ENCODE measurements around the gene ZNF570. TPM values are rescaled to one million over a fixed set of nuclear protein-coding genes. Genes with fewer than 3 reads are reported as not detected.

ZNF570 gene
- total and polyA plus RNA-seq, 9 of the 15 experiments (the other 6 are each of a cell fraction or from before 2014, with no cell fraction given) = 0.09 to 0.95 (median 0.38) TPM

DNA sequence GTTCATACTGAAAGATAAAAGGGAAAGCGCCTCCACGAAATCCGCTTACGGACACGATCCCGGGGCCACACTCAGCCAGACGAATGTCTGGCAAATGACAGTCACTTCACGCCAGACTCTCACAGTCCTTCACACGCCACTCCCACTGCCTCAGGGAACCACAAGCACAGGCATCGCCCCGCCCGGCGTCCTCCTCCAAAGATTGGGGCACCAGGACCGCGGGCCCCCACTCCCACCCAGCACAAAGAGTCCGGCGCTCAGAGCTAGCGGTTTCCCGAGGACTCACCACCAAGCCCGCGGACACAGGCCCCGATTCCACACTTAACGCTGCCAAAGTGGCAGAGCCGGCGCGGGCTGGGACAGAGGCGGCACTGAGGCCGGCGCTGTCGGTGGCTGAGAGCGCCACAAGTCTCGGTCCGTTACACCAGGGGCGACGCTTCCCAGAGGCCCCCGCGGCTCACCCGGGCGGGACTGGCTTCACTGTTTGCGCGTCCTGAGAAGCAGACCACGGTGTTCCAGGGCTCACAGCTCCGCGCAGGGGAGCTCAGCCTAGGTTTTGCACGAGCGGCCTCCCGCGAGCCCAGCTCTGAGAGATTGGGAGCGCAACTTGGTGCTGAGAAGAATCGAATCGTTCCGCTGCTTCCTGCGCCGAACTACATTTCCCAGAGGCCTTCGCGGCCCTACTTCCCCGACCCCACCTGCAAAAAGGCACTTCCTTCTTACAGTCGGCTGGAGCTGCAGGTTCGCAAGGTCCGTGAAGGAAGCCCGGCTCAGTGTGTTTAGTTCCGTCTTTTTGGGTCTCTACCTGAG, 2.2 kb upstream of the ZNF570 start, which contains the start of gene ZNF569 (continued):
- TF ChIP-seq EP400 (IDR thresholded peaks at IDR 0.05) (peak; percentile 54; the same call in 1 of the 2 replicates), CBX3 (IDR thresholded peaks at IDR 0.05; ENCODE audit: borderline replicate concordance in 1 of 2, low read length in 2 of 2) (peak in 1 of 2 experiments; percentile 86; a peak in 2 of 3 replicates), ZNF766 (CRISPR knock-in tag; conservative IDR thresholded peaks at IDR 0.05) (peak; percentile 80), CEBPB (tag; IDR thresholded peaks at IDR 0.05) (no peak), TAF1 (IDR thresholded peaks at IDR 0.05; ENCODE audit: control insufficient read depth, extremely low read depth, insufficient read depth, low read length, severe bottlenecking) (peak; percentile 49), ZKSCAN1 (IDR thresholded peaks at IDR 0.05; ENCODE audit: low read depth, low read length) (0 out of 2 replicates have a peak, but pooled peaks have one; percentile 32), KLF1 (tag; IDR thresholded peaks at IDR 0.05) (no peak), ZEB2 (IDR thresholded peaks at IDR 0.05) (peak; percentile 89), TRIM24 (IDR thresholded peaks at IDR 0.05) (peak in 1 of 2 experiments; percentile 90; a peak in 2 of 4 replicates), POLR2A (conservative IDR thresholded peaks at IDR 0.05) (peak; percentile 72)
- TF ChIP-seq, protein P1, sequence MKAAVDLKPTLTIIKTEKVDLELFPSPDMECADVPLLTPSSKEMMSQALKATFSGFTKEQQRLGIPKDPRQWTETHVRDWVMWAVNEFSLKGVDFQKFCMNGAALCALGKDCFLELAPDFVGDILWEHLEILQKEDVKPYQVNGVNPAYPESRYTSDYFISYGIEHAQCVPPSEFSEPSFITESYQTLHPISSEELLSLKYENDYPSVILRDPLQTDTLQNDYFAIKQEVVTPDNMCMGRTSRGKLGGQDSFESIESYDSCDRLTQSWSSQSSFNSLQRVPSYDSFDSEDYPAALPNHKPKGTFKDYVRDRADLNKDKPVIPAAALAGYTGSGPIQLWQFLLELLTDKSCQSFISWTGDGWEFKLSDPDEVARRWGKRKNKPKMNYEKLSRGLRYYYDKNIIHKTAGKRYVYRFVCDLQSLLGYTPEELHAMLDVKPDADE (conservative IDR thresholded peaks at IDR 0.05; ENCODE audit: control insufficient read depth, low read depth, low read length) = 0 out of 2 replicates have a peak, but pooled peaks have one; percentile 31
